Prostate gland (tissue), 2 donors: ENCODE results near the gene CORO1C.
"Not testable (repeated sequence)": the region's sequence is repeated elsewhere in the genome, so short reads cannot be mapped to it uniquely, and the experiment has no call there.

ENCODE experiments used
- CTCF ChIP-seq, 4 experiments: fragments of 200-600 bp in 2 of 4; fragments of 450-650 bp in 2 of 4; sonication (generic) in 2 of 4; IDR thresholded peaks; 1 replicate in 3 of 4; 2 replicates in 1 of 4; pipeline ENCODE4 v1.5.1; 2016 to 2019; ENCODE audit warnings: antibody characterized with exemption in 4 of 4, mild to moderate bottlenecking in 2 of 4, moderate library complexity in 2 of 4
- POLR2A ChIP-seq: fragments of 450-650 bp; IDR thresholded peaks from one replicate; pipeline ENCODE4 v1.6.1; 2016; ENCODE audit warnings: antibody characterized with exemption, mild to moderate bottlenecking

GRCh38 chr12:108654622-108655021, 76.7 kb downstream of the CORO1C start:
- TF ChIP-seq CTCF (IDR thresholded peaks at IDR 0.05); POLR2A: not testable (repeated sequence)
